ENCODE results near the gene TTBK2.
"Not testable (repeated sequence)": the region's sequence is repeated elsewhere in the genome, so short reads cannot be mapped to it uniquely, and the experiment has no call there.

The TTBK2 gene

DNA sequence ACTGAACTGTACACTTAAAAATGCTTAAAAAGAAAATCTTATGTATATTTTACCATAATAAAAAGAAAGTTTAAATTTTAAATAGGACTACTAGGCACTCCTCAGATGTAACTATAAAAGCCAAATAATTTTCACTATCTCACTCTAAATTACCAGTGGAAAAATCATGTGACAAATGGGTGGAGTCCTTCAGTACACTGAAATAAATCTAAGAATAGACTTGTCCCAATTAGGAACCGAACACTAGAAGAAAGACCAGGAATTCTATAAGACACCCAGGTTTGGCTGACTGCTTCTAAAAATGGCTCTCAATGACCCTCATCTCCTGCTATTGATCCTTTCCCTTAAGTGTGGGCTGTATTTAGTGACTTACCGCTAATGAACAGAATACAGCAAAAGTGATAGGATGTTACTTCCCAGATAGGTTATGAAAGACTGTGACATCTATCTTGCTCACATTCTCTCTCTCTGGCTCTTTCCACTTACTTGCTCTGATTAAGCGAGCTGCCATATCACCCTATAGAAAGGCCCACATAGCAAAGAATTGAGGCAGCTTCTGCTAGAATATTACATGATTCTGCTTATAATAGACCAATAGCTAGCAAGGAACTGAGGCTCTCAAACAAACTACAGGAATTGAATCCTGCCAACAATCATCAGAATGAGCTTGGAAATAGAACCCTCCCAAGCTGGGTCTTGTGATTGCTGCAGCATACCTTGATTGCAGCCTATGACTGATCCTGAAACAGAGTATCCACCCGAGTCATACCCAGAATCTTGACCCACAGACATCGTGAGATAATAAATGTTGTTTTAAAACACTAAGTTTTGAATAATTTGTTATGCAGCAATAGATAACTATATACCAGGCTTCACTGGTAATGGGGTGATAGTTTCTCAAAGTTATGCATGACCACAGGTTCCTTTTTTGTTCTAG lies 16.9 kb downstream of the TTBK2 start:
- DNase-seq = no peak

DNA sequence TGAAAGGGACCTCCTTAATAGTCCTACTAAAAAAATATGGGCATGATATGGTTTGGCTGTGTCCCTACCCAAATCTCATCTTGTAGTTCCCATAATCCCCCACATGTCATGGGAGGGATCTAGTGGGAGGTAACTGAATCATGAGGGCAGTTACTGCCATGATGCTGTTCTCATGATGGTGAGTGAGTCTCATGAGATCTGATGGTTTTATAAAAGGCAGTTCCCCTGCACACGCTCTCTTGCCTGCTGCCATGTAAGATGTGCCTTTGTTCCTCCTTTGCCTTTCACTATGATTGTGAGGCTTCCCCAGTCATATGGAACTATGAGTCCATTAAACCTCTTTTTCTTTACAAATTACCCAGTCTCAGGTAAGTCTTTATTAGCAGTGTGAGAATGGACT lies 26.7 kb downstream of the TTBK2 start:
- DNase-seq = not testable (repeated sequence)

DNA sequence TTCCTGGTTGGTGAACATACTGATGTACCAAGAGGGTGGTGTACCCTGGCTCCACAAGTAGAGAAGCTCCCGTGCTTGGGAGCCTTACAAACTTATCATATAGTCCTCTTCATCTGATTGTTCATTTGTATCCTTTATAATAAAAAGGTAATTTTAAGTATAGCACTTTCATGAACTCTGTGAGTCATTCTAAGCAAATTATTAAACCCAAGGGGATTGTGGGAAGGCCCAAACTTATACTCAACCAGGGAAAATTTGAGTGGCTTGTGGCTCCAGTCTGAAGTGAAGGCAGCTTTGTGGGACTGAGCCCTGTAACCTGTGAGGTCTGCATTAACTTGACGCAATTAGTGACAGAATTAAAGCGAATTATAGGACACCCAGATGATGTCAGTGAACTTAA lies 29.0 kb downstream of the TTBK2 start:
- DNase-seq = no peak

DNA sequence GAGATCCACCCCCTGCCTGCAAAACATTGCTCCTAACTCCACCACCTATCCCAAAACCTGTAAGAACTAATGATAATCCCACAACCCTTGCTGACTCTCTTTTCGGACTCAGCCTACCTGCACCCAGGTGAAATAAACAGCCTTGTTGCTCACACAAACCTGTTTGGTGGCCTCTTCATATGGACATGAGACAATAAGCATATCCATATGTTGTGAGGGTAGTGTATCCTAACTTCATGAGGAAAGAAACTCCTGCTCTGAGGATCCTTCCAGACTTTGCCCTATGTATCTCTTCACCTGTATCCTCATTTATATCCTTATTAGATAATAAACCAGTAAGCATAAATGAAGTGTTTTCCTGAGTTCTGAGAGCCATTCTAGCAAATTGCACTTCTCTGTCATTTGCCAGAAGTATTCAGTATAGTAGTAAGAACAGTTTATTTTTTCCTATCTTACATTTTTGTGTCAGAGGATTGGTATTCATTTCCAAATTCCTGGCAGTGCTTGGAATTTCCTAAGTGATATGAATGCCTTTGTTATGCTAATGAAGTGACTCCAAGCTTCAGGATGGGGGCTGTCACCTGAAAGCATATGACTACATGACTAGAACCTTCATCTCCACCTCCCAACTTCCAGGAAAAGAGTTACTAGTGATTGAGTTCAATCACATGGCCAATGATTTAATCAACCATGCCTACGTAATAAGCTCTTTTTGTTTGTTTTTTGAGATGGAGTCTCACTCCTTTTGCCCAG lies 30.2 kb downstream of the TTBK2 start:
- DNase-seq = no peak

DNA sequence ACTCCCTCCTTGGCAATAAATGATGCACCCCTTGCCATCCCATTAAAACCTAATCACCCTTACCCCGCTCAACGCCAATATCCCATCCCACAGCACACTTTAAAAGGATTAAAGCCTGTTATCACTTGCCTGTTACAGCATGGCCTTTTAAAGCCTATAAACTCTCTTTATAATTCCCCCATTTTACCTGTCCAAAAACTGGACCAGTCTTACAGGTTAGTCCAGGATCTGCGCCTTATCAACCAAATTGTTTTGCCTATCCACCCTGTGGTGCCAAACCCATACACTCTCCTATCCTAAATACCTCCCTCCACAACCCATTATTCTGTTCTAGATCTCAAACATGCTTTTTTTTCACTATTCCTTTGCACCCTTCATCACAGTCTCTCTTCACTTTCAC lies 33.2 kb downstream of the TTBK2 start:
- DNase-seq = not testable (repeated sequence)

DNA sequence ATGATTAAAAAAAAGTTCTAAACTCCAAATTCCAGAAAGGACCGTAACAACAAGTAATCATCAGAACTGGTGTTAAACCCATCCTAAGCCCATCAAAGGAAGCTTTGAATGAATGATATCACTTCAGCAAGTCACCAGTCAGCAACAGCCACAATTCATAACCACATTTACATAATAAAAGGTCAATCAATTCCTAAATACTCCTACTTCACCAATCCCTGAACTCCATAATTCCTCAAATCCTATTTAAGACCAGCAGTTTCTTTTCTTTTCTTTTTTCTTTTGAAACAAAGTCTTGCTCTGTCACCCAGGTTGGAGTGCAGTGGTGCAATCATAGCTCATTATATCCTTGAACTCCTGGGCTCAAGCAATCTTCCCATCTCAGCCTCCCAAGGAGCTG lies 40.5 kb downstream of the TTBK2 start:
- DNase-seq = no peak

DNA sequence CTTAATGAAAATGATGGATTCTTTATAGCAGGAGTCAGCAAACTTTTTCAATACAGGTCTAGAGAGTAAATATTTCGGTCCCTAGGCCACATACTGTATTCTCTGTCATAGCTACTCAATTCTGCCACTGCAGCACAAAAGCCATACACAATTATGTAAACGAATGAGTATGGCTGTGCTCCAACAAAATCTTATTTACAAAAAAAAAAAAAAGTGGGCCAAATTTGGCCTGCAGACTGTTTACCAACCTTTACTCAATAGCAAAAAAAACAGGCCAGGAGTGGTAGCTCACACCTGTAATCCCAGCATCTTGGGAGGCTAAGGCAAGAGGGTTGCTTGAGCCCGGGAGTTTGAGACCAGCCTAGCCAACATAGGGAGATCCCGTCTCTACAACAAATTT lies 41.1 kb downstream of the TTBK2 start:
- DNase-seq = no peak

DNA sequence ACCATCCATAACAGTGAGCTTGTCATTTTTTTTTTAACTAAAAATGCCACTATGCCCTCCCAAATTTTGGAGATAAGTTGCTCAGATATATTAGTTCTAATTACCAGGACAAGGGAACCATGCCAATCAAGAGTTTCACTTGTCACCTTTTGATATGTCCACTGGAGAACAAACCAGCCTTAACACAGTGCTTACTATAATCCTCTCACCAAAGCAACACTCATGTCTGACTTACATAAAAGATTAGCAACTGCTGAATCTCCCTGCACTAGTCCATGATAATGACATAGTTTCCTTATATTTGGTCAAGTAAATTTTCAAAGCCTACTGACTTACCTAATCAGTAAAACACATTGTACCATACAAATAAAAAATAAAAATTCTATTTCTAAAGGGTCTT lies 44.4 kb downstream of the TTBK2 start:
- DNase-seq = no peak

DNA sequence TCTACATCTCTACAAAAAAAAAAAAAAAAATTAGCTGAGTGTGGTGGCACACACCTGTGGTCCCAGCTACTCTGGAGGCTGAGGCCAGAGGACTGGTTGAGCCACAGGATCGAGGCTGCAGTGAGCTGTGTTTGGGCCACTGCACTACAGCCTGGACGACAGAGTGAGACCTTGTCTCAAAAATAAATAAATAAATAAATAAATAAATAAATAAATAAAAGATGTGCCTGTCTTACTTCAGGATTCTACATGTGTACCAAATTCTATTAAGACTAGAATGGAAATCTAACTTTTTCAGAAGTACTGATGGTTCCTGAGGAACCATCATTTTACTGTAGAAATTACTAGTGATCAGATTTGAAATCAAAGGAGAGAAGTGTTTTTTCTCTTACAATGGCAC lies 51.9 kb downstream of the TTBK2 start:
- DNase-seq = no peak

DNA sequence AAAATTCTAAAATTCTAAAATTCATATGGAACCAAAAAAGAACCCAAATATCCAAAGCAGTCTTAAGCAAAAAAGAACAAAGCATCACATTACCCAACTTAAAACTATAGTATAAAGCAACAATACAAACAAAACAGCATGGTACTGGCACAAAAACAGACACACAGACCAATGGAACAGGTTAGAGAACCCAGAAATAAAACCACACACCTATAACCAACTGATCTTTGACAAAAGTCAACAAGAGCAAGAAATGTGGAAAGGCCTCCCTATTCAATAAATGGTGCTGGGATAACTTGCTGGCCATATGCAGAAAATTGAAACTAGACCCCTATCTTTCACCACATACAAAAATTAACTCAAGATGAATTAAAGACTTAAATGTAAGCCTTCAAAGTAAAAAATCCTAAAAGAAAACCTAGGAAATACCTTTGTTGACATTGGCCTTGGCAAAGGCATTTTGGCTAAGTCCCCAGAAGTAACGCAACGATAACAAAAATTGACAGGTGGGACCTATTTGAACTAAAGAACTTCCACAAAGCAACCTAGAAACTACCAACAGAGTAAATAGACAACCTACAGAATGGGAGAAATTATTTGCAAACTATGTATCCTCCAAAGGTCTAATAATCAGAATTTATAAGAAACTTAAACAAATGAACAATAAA lies 56.9 kb downstream of the TTBK2 start:
- no peak for DNase-seq

DNA sequence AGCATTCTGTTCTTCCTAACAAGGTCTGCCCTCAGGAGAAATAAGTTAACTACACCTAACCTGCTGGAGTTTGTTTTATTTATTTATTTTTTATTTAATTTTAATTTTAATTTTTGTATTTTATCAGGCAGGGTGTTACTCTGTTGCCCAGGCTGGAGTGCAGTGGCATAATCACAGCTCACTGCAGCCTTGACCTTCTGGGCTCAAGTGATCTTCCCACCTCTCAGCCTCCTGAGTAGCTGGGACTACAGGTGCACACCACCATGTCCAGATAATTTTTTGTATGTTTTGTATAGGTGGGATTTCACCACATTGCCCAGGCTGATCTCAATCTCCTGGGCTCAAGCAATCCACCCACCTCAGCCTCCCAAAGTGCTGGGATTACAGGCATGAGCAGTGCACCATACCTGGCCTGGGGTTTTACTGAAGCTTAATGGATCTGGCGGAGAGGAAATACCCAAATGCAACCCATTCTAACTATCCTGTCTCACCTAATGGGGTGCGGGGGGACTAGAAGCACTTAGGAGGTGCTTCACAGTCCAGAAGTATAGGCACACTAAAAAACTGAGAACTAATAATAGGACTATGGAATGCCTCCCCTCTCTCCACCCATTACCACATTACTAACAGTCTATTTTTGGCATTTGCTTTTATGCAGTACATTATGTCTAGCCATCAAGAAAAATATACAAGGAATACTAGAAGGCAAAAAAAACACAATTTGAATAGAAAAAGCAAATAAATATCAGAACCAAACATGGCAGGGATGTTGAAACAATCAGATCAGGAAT lies 61.4 kb downstream of the TTBK2 start:
- no peak for DNase-seq

DNA sequence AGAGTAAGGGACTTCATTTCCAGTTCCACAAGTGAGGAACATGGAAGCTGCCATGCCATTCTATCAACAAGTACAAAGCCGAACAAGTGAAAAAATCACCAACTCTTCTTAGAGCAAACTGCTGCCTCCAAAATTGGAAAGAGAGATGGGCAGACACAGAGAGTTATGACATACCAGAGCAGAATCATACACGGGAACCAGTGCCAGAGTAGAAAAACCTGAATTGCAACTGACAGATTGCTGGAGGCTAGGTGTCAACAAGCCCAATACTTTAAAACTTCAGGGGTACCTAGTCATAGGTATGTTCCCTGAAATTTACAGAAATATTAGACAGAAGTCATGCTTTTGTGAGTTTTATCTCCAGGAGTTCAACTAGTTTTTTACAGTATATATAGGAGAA lies 62.0 kb downstream of the TTBK2 start:
- no peak for DNase-seq

DNA sequence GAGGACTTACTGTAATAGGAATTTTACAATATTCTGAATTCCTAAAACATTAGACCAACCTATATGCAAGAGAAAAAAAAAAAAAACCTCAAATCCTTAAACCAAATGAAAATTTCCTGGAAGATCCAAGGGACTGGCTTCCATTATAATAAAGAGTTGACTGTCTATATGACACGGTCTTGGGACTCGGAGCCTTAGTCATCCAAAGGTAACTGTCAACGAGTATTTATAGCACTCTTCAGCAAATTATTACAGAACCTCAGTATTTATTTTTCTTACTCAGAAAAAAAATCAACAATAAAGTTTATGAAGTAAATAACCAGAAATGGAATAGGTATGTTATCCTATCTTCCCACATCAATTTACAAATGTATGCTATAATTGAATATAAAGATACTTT lies 66.0 kb downstream of the TTBK2 start:
- DNase-seq = no peak

DNA sequence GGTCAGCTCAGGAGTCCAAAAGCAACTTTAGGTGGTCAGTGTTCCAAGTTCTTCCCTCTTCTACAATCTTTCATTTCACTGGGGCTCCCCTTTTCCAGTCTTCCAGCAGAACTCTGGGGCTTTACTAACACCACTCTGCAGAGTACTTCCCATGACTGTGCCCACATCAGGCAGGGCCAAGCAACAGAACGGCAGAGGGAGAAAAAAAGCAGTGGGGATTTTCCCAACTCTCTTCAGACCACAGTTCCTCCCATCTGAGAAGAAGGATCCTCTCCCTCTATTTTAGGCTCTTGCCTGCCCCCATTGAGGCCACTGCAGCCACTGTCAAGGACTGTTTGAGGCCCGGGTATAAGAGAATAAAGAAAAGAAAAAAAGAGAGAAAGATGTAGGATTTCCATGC lies 70.7 kb downstream of the TTBK2 start:
- peak; percentile 38 to 66 (median 64) for DNase-seq

DNA sequence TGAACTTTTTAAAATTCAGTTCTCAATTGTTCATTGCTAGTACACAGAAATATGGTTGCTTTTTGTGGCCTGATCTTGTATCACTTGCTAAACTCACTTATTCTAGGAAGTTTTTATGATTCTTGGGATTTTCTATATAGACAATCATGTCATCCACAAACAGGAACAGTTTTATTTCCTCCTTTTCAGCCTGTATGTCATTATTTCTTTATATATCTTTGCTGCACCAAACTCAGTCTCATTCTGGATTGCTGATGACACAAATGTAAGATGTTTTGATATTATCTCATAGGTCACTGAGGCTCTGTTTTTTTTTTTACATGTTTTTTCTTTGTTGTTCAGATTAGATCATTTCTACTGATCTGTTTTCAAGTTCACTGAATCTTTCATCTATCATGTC lies 71.7 kb downstream of the TTBK2 start:
- DNase-seq = peak; percentile 35 to 68 (median 51)

DNA sequence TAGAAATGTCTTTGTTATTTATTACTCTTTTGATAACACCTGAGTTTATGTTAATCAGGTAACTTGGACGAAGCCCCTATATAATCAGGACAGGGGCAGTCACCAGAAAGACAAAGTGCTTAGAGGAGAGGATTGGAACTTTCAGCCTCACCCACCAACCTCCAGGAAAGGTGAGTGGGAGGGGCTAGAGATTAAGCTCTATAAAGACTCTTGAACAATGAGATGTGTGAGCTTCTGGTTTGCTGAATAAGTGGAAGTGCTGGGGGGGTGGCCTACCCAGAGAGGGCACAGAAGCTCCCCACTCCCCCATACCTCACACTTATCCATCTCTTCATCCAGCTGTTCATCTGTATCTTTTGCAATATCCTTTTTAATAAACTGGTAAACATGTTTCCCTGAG lies 73.9 kb downstream of the TTBK2 start:
- DNase-seq = no peak

DNA sequence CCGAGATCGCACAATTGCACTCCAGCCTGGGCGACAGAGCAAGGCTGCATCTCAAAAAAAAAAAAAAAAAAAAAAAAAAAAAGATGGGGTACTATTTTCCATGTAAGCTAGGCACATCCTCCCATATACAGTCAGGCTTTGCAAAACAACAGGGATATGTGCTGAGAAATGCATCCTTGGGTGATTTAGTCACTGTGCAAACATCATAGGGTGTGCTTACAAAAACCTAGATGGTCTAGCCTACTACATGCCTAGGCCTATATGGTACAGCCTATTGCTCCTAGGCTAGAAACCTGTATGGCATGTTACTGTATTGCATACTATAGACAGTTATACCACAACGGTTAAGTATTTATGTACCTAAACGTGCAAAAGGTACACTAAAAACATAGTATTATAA lies 75.0 kb downstream of the TTBK2 start:
- DNase-seq = no peak

DNA sequence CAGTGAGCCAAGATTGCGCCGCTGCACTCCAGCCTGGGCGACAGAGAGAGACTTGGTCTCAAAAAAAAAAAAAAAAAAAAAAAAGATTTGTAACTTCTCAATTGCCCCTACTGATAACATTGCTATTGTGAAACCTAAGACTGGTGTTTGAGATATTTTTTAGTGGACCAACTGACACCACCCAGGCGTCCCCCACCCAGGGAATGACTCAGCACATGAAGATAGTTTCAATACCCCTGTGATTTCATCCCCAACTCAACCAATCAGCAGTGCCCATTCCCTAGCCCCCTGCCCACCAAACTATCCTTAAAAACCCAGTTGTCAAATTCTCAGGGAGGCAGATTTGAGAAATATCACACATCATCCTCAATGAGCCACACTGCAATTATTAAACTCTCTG lies 76.9 kb downstream of the TTBK2 start:
- DNase-seq = no peak

DNA sequence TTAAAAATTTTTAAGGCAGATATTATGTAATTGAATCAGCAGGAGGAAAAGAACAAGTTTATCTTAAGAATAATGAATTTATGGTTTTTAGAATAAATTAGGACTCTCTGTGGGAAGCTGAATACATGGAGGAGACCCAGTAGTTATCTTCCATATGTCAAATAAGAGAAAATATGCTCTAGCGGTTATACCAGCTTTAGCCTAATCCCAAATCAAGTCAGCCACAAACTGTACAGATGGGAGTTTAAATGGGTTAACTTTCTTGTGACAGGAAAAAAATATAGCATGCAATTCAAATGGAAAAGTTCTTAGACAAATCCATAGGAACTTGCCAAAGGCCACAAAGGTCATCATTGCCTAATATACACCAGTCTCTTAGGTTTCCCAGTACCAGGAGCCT lies 84.3 kb downstream of the TTBK2 start:
- DNase-seq = no peak

DNA sequence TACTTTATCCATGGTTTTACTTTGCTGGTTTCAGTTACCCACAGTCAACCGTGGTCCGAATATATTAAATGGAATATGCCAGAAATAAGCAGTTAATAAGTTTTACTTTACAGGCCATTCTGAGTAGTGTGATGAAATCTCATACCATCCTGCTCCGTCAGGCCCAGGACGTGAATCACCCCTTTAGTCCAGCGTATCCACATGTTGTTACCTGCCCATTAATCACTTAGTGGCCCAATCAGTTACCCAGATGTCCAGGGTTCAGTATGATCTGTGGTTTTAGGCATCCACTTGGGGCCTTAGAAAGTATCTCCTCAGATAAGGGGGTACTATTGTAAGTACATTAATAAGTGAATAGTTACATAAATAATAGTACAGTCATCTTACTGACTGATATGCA lies 88.0 kb downstream of the TTBK2 start:
- DNase-seq = no peak

DNA sequence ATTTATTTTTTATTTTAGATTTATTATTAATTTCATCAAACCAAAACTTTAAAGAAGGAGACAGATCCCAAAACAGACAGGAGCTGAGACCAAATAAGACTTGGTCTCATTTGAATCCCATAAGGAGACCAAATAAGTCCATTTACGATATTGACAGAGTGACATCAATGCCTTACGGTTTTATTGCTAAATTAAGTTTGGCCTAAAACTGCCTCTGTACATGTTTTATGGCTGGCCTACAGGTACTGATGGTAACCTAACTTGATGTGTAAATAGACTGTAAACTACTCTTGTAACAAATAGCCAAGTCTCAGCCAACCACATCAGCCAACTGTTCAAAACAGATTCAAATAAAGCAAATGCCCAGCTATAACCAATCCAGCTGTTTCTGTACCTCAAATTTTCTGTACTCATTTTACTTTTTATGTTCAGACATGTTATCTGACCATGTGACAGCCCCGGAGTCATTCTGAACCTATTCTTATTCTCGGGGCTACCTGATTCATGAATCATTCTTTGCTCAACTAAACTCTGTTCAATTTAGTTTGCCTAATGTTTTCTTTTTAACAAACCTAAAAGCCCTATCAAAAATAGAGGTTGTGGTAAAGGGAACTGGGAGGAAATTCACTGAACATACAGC lies 94.2 kb downstream of the TTBK2 start:
- DNase-seq = no peak

DNA sequence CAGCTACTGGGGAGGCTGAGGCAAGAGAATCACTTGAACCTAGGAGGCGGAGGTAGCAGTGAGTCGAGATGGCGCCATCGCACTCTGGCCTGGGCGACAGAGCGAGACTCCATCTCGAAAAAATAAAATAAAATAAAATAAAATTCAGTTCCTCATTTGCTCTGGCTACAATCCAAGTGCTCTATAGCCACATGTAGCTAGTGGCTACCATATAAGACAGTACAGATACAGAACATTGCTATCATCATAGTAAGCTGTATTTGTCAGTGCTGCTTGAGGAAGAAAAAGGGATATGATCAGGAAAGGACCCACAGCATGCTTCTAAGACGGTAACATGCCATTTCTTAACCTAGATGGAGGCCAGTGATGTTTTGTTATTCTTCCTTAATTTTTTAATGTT lies 95.0 kb downstream of the TTBK2 start:
- DNase-seq = no peak

Measured in suppressor macrophage treated with lipopolysaccharide for 1 hour (primary cell).